RWPE2 (cell line): ENCODE results near the gene C18orf63.

Experiments
- ATAC-seq: fragments of 200-7000 bp; cut with Tn5 transposase; 3 replicates; pipeline ENCODE4 v1.9.1; 2021; ENCODE audit warnings: low read depth
- DNase-seq: peaks from one replicate; pipeline ENCODE4 v3.0.0-alpha.2; 2020; ENCODE audit warnings: low spot score
- H3K27ac ChIP-seq: fragments of 450-650 bp; 2 replicates; pipeline ENCODE4 v1.5.1; 2017; ENCODE audit warnings: mild to moderate bottlenecking; ENCODE audit not compliant: poor library complexity, severe bottlenecking
- H3K27me3 ChIP-seq: fragments of 250-450 bp; sonication (Bioruptor Pico); 2 replicates; pipeline ENCODE4 v1.5.1; 2021; ENCODE audit warnings: mild to moderate bottlenecking, moderate library complexity; ENCODE audit not compliant: insufficient read depth, poor library complexity, severe bottlenecking
- H3K36me3 ChIP-seq: fragments of 250-450 bp; sonication (Bioruptor Pico); 2 replicates; pipeline ENCODE4 v1.5.1; 2020; ENCODE audit warnings: low read depth, mild to moderate bottlenecking, moderate library complexity
- H3K4me1 ChIP-seq: fragments of 250-450 bp; sonication (Bioruptor Pico); 2 replicates; pipeline ENCODE4 v1.5.1; 2021; ENCODE audit warnings: mild to moderate bottlenecking, moderate library complexity; ENCODE audit not compliant: insufficient read depth, poor library complexity, severe bottlenecking
- H3K4me3 ChIP-seq: fragments of 250-450 bp; sonication (Bioruptor Pico); 2 replicates; pipeline ENCODE4 v1.5.1; 2021; ENCODE audit warnings: mild to moderate bottlenecking, moderate library complexity; ENCODE audit not compliant: severe bottlenecking
- H3K9me3 ChIP-seq: fragments of 250-450 bp; sonication (Bioruptor Pico); 2 replicates; pipeline ENCODE4 v1.5.1; 2021; ENCODE audit warnings: mild to moderate bottlenecking, moderate library complexity; ENCODE audit not compliant: severe bottlenecking
- CTCF ChIP-seq: fragments of 450-650 bp; IDR thresholded peaks from one replicate; pipeline ENCODE4 v1.5.1; 2017; ENCODE audit warnings: mild to moderate bottlenecking, moderate library complexity; ENCODE audit not compliant: poor library complexity, severe bottlenecking

Gene C18orf63

GRCh38 chr18:74271635-74272034 lies 44.0 kb upstream of the C18orf63 start:
- H3K36me3 ChIP-seq = no peaks in the 10 kb centered on the region
- no peaks in the 10 kb centered on the region for H3K4me1 ChIP-seq
- no peak for TF ChIP-seq CTCF
- no peak overlapping the region for H3K4me3 ChIP-seq
- DNase-seq = no peak
- no peaks in the 10 kb centered on the region for H3K9me3 ChIP-seq
- ATAC-seq = no peak
- no peaks in the 10 kb centered on the region for H3K27me3 ChIP-seq
- no peak overlapping the region for H3K27ac ChIP-seq

- Histone ChIP-seq H3K9me3 (no peaks in the 10 kb centered on the region), H3K4me3 (no peak overlapping the region), H3K27ac (no peak overlapping the region), H3K36me3 (no peaks in the 10 kb centered on the region), H3K4me1 (no peaks in the 10 kb centered on the region), H3K27me3 (no peaks in the 10 kb centered on the region)
- TF ChIP-seq CTCF = no peak
- no peak for DNase-seq
- ATAC-seq = no peak
Measured at GRCh38 chr18:74273394-74273793, 42.2 kb upstream of the C18orf63 start.

GRCh38 chr18:74274700-74275099 lies 40.9 kb upstream of the C18orf63 start:
- no peaks in the 10 kb centered on the region for H3K36me3 ChIP-seq
- H3K4me3 ChIP-seq = no peak overlapping the region
- no peak overlapping the region for H3K27ac ChIP-seq
- no peak for DNase-seq
- no peaks in the 10 kb centered on the region for H3K9me3 ChIP-seq
- no peak for TF ChIP-seq CTCF
- no peaks in the 10 kb centered on the region for H3K4me1 ChIP-seq
- H3K27me3 ChIP-seq = no peaks in the 10 kb centered on the region
- no peak for ATAC-seq

GRCh38 chr18:74275736-74276135 lies 39.9 kb upstream of the C18orf63 start:
- H3K4me3 ChIP-seq = no peak overlapping the region
- H3K4me1 ChIP-seq = no peaks in the 10 kb centered on the region
- H3K9me3 ChIP-seq = no peaks in the 10 kb centered on the region
- TF ChIP-seq CTCF = no peak
- H3K27ac ChIP-seq = no peak overlapping the region
- H3K27me3 ChIP-seq = no peaks in the 10 kb centered on the region
- ATAC-seq = no peak
- DNase-seq = no peak
- H3K36me3 ChIP-seq = no peaks in the 10 kb centered on the region

GRCh38 chr18:74276609-74277008 lies 39.0 kb upstream of the C18orf63 start:
- Histone ChIP-seq H3K27ac (no peak overlapping the region), H3K9me3 (no peaks in the 10 kb centered on the region), H3K4me3 (no peak overlapping the region), H3K36me3 (no peaks in the 10 kb centered on the region), H3K4me1 (no peaks in the 10 kb centered on the region), H3K27me3 (no peaks in the 10 kb centered on the region)
- no peak for TF ChIP-seq CTCF
- DNase-seq (no peak), ATAC-seq (no peak)
